ENCODE results near the gene PPP1R1B. TPM values are rescaled to one million over a fixed set of nuclear protein-coding genes. Genes with fewer than 3 reads are reported as not detected.

The PPP1R1B gene
- total and polyA plus RNA-seq, 9 of the 15 experiments (the other 6 are each of a cell fraction or from before 2014, with no cell fraction given), result 0.07 to 0.18 (median 0.10) TPM; not detected in 4

DNA sequence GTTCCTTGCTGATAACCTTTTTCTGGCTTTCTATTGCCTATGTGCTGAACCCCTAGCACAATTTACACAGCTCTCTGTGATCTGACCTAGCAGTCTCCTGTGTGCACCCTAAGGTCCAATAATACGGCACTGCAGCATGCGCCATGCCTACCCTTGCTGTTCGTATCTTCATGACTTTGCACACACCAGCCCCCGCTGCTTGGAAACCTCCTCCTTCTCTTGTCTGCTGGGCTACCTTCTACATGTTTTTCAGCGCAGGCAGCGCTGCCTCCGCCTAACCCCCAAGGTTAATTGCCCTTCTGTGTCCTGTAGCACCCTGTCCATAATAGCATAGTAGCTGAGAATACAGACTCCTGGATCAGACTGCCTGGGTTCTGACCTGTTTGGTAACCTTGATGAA lies 11.6 kb downstream of the PPP1R1B start:
- Histone ChIP-seq H3K9me3 (replicated peaks; ENCODE audit: control insufficient read depth, insufficient read depth, low read depth, low read length) (no peaks in the 10 kb centered on the region), H3K27ac (ENCODE audit: extremely low read depth, low read depth, low read length) (peak overlapping the region; percentile 31; the same call in 2 of the 3 replicates), H3K4me3 (peak overlapping the region; percentile 78), H3K9me1 (ENCODE audit: control insufficient read depth, insufficient read depth, low read length) (no peaks in the 10 kb centered on the region), H3K4me2 (ENCODE audit: insufficient read depth, low read length) (peak overlapping the region; percentile 94), H3K4me1 (replicated peaks in 1 of 2; ENCODE audit: control insufficient read depth in 2 of 2, insufficient read depth in 2 of 2, low read length in 2 of 2) (peaks cover 63 to 68% of the 10 kb centered on the region in 2 experiments), H3K36me3 (ENCODE audit: control insufficient read depth, insufficient read depth, low read length) (peaks cover 11% of the 10 kb centered on the region; the same call in 2 of the 3 replicates), H2AFZ (ENCODE audit: low read depth, low read length) (no peak overlapping the region), H3K27me3 (ENCODE audit: control insufficient read depth in 2 of 2, insufficient read depth in 2 of 2, low read length in 2 of 2) (no peaks in the 10 kb centered on the region), H3K79me2 (ENCODE audit: control insufficient read depth, insufficient read depth, low read length) (peaks cover 63% of the 10 kb centered on the region), H4K20me1 (replicated peaks; ENCODE audit: control insufficient read depth, insufficient read depth, low read length) (peaks cover 26% of the 10 kb centered on the region), H3K9ac (ENCODE audit: insufficient read depth in 1 of 2, low read depth in 2 of 2, low read length in 2 of 2) (peak overlapping the region; percentile 86 to 96)
- ATAC-seq, result no peak
- peak in 1 of 4 experiments; percentile 64 for DNase-seq (ENCODE audit: extremely low read depth in 1 of 4, low spot score in 3 of 4)
- in situ Hi-C loops (cut with MboI), result no loop called here
- FAIRE-seq, result peak; percentile 54
- no TSS peak for BruUV-seq (replicated peaks)
- CTCF ChIA-PET (ENCODE audit: low intra/inter-chr PET ratio), result no interaction called here
- POLR2A ChIA-PET, result interaction anchor here (0.6 to 1.9 kb wide), 8 partner anchors 9 to 996 kb away, joined by 3 to 9 read pairs (median 3); no protein-coding TSS in a partner anchor
- 21% methylated on average over 7 of the region's 7 CpGs for WGBS (ENCODE audit: insufficient coverage, low coverage, missing lambda C conversion rate)
- intact Hi-C loops (cut with micrococcal nuclease), result no loop called here
- TF ChIP-seq, protein P1, sequence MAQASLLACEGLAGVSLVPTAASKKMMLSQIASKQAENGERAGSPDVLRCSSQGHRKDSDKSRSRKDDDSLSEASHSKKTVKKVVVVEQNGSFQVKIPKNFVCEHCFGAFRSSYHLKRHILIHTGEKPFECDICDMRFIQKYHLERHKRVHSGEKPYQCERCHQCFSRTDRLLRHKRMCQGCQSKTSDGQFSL (CRISPR knock-in tag; IDR thresholded peaks at IDR 0.05), result no peak
- TF ChIP-seq, protein P1 (tag; IDR thresholded peaks at IDR 0.05), result no peak
- TF ChIP-seq TFE3 (CRISPR knock-in tag; IDR thresholded peaks at IDR 0.05), result no peak
- TF ChIP-seq LARP7 (IDR thresholded peaks at IDR 0.05), result no peak
- no peak for TF ChIP-seq CAMTA2 (CRISPR knock-in tag; conservative IDR thresholded peaks at IDR 0.05)
- TF ChIP-seq E2F6 (IDR thresholded peaks at IDR 0.05; ENCODE audit: borderline replicate concordance in 1 of 2, extremely low read depth in 1 of 2, insufficient read depth in 1 of 2, insufficient read length in 1 of 2, low read depth in 1 of 2, low read length in 1 of 2, poor library complexity in 1 of 2, severe bottlenecking in 1 of 2), result no peak
- TF ChIP-seq, protein P2, sequence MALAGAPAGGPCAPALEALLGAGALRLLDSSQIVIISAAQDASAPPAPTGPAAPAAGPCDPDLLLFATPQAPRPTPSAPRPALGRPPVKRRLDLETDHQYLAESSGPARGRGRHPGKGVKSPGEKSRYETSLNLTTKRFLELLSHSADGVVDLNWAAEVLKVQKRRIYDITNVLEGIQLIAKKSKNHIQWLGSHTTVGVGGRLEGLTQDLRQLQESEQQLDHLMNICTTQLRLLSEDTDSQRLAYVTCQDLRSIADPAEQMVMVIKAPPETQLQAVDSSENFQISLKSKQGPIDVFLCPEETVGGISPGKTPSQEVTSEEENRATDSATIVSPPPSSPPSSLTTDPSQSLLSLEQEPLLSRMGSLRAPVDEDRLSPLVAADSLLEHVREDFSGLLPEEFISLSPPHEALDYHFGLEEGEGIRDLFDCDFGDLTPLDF (CRISPR knock-in tag; IDR thresholded peaks at IDR 0.05), result no peak
- peak in 1 of 3 experiments; percentile 8 for TF ChIP-seq YY1 (IDR thresholded peaks at IDR 0.05; ENCODE audit: borderline replicate concordance in 1 of 3, control insufficient read depth in 1 of 3, extremely low read depth in 1 of 3, insufficient read depth in 3 of 3, insufficient read length in 1 of 3, insufficient replicate concordance in 2 of 3, low read depth in 1 of 3, low read length in 2 of 3)
- TF ChIP-seq MBD2 (IDR thresholded peaks at IDR 0.05; ENCODE audit: borderline replicate concordance, low read depth), result no peak
- peak; percentile 24; the same call in 1 of the 2 replicates for TF ChIP-seq NFE2 (IDR thresholded peaks at IDR 0.05; ENCODE audit: low read depth)
- no peak for TF ChIP-seq HMG20B (CRISPR knock-in tag; IDR thresholded peaks at IDR 0.05)
- peak; percentile 86 for TF ChIP-seq HNRNPLL (IDR thresholded peaks at IDR 0.05; ENCODE audit: low read depth, low read length, poor library complexity, severe bottlenecking)
- no peak for TF ChIP-seq PREB (CRISPR knock-in tag; IDR thresholded peaks at IDR 0.05)
